Activated CD8-positive, alpha-beta memory T cell treated with anti-CD3 and anti-CD28 coated beads for 4 hours (primary cell): ENCODE measurements around the gene TAF11L12.
"Not testable (repeated sequence)": the region's sequence is repeated elsewhere in the genome, so short reads cannot be mapped to it uniquely, and the experiment has no call there.

Experiments used
- DNase-seq, 2 donors: peaks; one replicate each; pipeline ENCODE4 v3.0.0-alpha.2; 2020; ENCODE audit warnings: low read depth in 2 of 2

TAF11L12 gene

DNA sequence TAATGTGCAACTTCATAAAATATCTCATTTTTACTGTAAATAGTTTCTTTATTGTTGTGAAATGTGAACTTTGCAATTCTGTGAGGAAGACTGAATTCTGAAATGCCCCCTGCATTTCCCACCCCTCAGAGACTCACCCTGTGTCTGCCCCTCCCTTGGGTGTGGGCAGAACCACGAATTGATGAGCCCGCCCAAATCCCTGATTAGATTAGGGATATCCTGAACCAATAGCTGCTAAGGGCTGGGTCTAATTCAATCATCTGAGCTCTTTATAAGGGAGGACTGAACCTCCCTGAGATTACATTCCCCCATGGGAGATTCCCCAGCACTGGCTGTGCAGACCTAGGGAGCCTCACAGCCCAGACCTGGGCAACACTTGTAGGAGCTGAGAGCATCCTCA, at the start of gene TAF11L12:
Gene TAF11L12, plus strand, starts transcription at position 301 of the 400 bp plus-strand sequence.
- not testable (repeated sequence) for DNase-seq

GRCh38 chr5:17585658-17586057, 24.5 kb upstream of the TAF11L12 start, which contains the start of gene TAF11L7:
Gene TAF11L7 (minus strand): TSS chr5:17585758.
- not testable (repeated sequence) for DNase-seq

- not testable (repeated sequence) for DNase-seq
These were observed 19.3 kb upstream of the TAF11L12 start, which contains the start of gene TAF11L8 for GRCh38 chr5:17590860-17591259. Gene TAF11L8 (minus strand): TSS chr5:17590960.

DNA sequence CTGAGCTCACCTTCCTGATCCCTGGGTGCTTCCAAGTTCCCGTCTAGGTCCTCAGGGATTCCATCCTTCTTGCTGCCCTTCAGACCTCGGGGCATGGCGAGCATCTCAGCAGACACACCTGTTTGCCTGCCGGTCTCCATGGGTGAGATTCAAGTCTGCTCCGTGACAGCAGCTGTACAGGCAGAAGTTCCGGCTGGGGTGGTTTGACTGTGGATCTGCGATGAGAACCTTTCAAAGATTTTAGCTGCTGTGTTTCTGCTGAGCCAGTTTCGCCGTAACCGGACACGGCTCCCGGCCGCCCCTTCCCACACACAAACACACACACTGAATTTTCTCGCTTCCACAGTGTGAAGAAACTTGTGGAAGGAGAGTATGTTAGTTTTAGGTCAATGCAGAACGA, 15.9 kb upstream of the TAF11L12 start, which contains the start of gene TAF11L9:
Gene TAF11L9, minus strand, starts transcription at position 140 of the 400 bp plus-strand sequence.
- DNase-seq: not testable (repeated sequence)

DNA sequence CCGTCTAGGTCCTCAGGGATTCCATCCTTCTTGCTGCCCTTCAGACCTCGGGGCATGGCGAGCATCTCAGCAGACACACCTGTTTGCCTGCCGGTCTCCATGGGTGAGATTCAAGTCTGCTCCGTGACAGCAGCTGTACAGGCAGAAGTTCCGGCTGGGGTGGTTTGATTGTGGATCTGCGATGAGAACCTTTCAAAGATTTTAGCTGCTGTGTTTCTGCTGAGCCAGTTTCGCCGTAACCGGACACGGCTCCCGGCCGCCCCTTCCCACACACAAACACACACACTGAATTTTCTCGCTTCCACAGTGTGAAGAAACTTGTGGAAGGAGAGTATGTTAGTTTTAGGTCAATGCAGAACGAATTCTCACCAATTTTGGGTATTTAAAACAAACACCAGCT, 12.5 kb upstream of the TAF11L12 start, which contains the start of gene TAF11L10:
Gene TAF11L10, minus strand, starts transcription at position 101 of the 400 bp plus-strand sequence.
- not testable (repeated sequence) for DNase-seq

- not testable (repeated sequence) for DNase-seq
These were observed 6.3 kb upstream of the TAF11L12 start, which contains the start of gene TAF11L11 for GRCh38 chr5:17603880-17604279. Gene TAF11L11 (plus strand): TSS chr5:17604183.

DNA sequence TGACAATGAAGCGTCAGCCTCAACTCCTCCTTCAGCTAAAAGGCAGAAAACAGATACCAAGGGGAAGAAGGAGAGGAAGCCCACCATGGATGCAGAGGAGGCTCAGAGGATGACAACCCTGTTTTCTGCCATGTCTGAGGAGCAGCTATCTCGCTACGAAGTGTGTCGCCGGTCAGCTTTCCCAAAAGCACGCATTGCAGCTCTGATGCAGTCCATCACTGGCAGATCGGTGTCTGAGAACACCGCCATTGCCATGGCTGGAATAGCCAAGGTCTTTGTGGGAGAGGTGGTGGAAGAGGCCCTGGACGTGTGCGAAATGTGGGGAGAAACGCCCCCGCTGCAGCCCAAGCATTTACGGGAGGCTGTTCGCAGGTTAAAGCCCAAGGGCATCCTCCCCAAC, 5.2 kb upstream of the TAF11L12 start:
- DNase-seq: no peak

DNA sequence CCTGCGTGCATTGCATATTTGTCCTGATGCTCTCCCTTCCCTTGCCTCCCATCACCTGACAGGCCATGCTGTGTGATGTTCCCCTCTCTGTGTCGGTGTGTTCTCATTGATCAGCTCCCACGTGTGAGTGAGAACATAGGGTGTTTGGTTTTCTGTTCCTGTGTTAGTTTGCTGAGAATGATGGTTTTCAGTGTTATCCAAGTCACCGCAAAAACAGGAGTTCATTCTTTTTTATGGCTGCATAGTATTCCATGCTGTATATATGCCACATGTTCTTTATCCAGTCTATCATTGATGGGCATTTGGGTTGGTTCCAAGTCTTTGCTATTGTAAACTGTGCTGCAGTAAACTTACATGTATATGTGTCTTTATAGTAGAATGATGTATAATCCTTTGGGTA, 2.7 kb upstream of the TAF11L12 start:
- DNase-seq: not testable (repeated sequence)

DNA sequence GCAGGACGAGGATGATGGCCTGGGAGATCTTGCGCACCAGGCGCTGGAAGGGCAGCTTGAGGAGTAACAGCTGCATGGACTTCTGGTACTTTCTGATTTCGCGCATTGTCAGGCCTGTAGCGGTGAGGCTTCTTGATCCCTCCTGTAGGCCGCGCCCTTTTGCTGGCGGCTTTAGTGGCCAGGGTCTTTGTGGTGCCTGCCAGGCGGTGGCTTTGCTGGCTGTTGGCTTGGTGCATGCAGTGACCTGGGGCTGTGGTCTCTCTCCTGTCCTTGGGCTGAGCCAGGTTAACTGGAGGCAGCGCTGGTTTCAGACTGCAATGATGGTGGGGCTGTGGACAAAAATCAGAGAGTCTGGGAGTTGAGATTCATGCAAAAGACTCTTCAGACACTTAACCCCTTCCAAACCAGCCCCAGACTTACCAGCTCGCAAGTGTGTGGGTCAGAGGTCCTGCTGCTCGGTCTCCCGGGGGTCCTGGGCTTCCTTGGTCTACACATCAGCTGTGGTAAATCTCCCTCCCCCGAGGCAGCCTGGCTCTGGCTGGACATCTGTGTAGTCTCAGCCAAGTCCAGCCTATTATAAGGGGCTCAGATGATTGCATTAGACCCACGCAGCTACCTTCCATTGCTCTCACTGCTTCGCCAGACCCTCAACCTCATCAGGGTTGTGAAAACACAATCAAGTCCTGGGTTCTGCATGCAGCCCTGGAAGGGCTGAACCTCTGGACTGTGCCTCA, 4.8 kb downstream of the TAF11L12 start:
- no peak for DNase-seq

DNA sequence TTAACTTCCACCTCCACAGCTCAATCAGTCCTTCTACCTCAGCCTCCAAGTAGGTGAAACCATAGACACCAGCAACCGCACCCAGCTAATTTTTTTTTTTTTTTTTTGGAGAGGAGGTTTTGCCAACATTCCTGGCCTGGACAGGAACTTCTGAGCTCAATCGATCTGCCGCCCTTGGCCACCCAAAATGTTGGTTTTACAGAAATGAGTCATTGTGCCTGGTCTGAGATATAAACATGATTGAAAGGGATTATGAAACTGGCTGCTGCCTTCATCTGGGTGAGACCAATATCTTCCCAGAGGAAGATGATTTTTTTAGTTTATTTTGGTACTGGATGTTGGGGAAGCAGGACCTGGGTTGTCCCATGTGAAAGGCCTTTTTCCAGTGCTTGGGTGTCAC, 9.2 kb downstream of the TAF11L12 start:
- DNase-seq: no peak

GRCh38 chr5:17620627-17621026, 10.4 kb downstream of the TAF11L12 start:
- DNase-seq: no peak

DNA sequence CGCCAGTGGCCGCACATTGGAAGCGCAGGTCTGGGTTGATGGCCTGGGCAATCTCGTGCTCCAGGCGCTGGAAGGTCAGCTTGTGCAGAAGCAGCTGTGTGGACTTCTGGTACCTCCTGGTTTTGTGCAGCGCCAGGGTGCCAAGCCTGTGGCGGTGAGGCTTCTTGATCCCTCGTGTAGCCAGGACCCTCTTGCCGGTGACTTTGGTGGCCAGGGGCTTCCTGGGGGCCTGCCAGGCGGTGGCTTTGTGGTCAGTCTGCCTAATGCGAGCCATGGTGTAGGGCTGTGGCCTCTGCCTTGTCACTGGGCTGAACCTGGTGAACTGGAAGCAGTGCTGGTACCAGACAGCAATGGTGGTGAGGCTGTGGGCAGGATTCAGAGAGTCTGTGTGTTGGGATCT, 15.5 kb downstream of the TAF11L12 start:
- no peak for DNase-seq

DNA sequence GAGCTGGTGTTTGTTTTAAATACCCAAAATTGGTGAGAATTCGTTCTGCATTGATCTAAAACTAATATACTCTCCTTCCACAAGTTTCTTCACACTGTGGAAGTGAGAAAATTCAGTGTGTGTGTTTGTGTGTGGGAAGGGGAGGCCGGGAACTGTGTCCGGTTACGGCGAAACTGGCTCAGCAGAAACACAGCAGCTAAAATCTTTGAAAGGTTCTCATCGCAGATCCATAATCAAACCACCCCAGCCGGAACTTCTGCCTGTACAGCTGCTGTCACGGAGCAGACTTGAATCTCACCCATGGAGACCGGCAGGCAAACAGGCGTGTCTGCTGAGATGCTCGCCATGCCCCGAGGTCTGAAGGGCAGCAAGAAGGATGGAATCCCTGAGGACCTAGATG, 21.6 kb downstream of the TAF11L12 start, which contains the start of gene TAF11L13:
Gene TAF11L13, plus strand, starts transcription at position 301 of the 400 bp plus-strand sequence.
- not testable (repeated sequence) for DNase-seq

DNA sequence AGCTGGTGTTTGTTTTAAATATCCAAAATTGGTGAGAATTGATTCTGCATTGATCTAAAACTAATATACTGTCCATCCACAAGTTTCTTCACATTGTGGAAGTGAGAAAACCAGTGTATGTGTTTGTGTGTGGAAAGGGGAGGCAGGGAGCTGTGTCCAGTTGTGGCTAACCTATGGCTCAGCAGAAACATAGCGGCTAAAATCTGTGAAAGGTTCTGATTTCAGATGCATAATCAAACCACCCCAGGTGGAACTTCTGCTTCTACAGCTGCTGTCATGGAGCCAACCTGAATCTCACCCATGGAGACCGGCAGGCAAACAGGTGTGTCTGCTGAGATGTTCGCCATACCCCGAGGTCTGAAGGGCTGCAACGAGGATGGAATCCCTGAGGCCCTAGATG, 24.0 kb downstream of the TAF11L12 start, which contains the start of gene TAF11L14:
Gene TAF11L14, plus strand, starts transcription at position 301 of the 400 bp plus-strand sequence.
- DNase-seq: no peak

DNA sequence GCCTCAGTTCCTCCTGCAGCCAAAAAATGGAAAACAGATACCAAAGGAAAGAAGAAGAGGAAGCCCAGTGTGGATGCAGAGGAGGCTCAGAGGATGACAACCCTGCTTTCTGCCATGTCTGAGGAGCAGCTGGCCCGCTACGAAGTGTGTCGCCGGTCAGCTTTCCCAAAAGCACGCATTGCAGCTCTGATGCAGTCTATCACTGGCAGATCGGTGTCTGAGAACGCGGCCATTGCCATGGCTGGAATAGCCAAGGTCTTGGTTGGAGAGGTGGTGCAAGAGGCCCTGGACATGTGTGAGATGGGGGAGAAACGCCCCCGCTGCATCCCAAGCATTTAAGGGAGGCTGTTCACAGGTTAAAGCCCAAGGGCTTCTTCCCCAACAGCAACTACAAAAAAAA, 39.0 kb downstream of the TAF11L12 start:
- not testable (repeated sequence) for DNase-seq

DNA sequence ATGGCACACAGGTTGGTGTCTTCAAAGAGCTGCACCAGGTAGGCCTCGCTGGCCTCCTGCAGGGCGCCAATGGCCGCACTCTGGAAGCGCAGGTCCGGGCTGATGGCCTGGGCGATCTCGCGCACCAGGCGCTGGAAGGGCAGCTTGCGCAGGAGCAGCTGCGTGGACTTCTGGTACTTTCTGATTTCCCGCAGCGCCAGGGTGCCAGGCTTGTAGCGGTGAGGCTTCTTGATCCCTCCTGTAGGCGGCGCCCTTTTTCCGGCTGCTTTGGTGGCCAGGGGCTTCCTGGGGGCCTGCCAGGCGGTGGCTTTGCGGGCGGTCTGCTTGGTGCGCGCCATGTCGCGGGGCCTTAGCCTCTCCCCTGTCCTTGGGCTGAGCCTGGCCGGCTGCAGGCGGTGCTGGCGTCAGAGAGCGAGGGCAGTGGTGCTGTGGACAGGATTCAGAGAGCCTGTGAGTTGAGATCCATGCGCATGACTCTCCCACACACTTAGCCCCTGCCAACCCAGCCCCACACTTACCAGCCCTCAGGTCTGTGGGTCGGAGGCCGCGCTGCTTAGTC, 45.1 kb downstream of the TAF11L12 start:
- DNase-seq: not testable (repeated sequence)

DNA sequence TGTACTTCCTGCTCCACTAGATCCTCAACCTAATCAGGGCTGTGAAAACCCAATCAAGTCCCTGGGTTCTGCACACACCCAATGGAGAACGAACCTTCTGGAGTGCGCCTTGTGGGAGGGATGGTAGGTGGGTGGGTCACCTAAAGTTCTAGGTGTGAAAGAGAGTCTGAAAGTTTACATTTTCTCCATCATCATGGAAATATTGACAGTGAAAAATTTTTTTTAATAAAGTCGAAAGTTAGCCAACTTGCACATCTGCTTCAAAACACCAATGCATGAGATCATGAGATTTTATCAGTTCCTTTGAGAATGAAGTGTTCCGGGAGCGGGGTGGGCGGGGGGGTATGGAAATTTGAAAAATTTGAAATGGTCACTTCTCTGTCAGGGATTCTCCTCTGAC, 45.7 kb downstream of the TAF11L12 start:
- DNase-seq: no peak
